ENCODE data around the gene CETP. TPM values are rescaled to one million over a fixed set of nuclear protein-coding genes. Genes with fewer than 3 reads are reported as not detected.

CETP gene
- total RNA-seq, 4 donors from 2014 or later: 0.52 to 0.79 TPM; not detected in 2

GRCh38 chr16:57032346-57032745 lies 70.6 kb downstream of the CETP start:
- TF ChIP-seq POLR2A (IDR thresholded peaks at IDR 0.05) (no peak), CTCF (IDR thresholded peaks at IDR 0.05) (no peak)
- intact Hi-C loops (cut with DNase I; ENCODE audit: low total_unique reads): no loop called here
- no peak overlapping the region for H3K4me3 ChIP-seq (ENCODE audit: low read depth, poor library complexity, severe bottlenecking)
- no peak for DNase-seq (ENCODE audit: low spot score in 2 of 2)

DNA sequence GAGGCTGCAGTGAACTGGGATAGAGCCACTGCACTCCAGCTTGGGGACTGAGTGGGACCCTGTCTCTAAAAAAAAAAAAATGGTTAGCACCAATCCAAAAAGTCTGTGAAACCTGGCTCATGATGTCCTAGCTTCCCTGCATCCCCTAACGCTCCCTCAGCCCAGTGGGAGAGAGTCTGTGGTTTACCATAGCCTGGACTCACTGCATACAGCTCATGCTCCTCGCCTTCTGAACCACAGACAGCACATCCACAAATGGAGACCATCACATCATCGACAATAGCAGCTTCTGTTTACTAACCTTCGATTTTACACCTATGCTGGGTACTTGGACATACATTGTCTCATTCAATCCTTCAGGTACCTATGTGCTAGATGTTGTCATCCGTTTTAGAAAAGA lies 71.2 kb downstream of the CETP start:
- WGBS, 2 donors: 92 to 96% methylated on average over 5 of the region's 5 CpGs

More for the DNA sequence above, 71.2 kb downstream of the CETP start:
- TF ChIP-seq CTCF (IDR thresholded peaks at IDR 0.05) (no peak), POLR2A (IDR thresholded peaks at IDR 0.05) (no peak)
- intact Hi-C loops (cut with DNase I; ENCODE audit: low total_unique reads): no loop called here
- no peak for DNase-seq (ENCODE audit: low spot score in 2 of 2)
- no peak overlapping the region for H3K4me3 ChIP-seq (ENCODE audit: low read depth, poor library complexity, severe bottlenecking)

Other genes starting within 250 kb of the CETP start
- gene NUP93, start 231.8 kb upstream of the CETP start, total RNA-seq: 10 to 100 TPM; 21.0 to 40.6 (median 31.2) TPM
- not detected for gene SLC12A3, start 96.7 kb upstream of the CETP start, total RNA-seq
- 100 to 1,000 TPM; 136 to 165 (median 158) TPM for gene HERPUD1, start 29.8 kb upstream of the CETP start, total RNA-seq
- 10 to 100 TPM; 21.8 to 52.4 (median 32.0) TPM for gene NLRC5, start 27.6 kb downstream of the CETP start, total RNA-seq
- 10 to 100 TPM; 12.5 to 18.9 (median 14.9) TPM for gene CPNE2, start 130.6 kb downstream of the CETP start, total RNA-seq
- gene PSME3IP1, start 224.1 kb downstream of the CETP start, total RNA-seq: 10 to 100 TPM; 38.8 to 68.9 (median 64.9) TPM
- 10 to 100 TPM; 23.8 to 31.2 (median 26.8) TPM for gene RSPRY1, start 224.4 kb downstream of the CETP start, total RNA-seq

All from lower leg skin (tissue), 4 donors.